CD14-positive monocyte (primary cell): ENCODE data around the gene SLC16A4. TPM values are rescaled to one million over a fixed set of nuclear protein-coding genes. Genes with fewer than 3 reads are reported as not detected.

ENCODE experiments used
- DNase-seq, 3 donors: peaks; one replicate each; pipeline ENCODE4 v3.0.0-alpha.2; 2011 to 2022
- H2AFZ ChIP-seq: 2 replicates; pipeline ENCODE4 v1.6.0; 2012; ENCODE audit warnings: mild to moderate bottlenecking, low read depth, low read length, inconsistent platforms; ENCODE audit not compliant: insufficient read depth, poor library complexity, severe bottlenecking
- H3K27ac ChIP-seq, 2 donors: 1 replicate in 1 of 2; 2 replicates in 1 of 2; pipeline ENCODE4 v1.5.1; 2012 to 2013; ENCODE audit warnings: low read length in 2 of 2, control low read depth in 1 of 2, inconsistent platforms in 1 of 2, low read depth in 1 of 2, mild to moderate bottlenecking in 1 of 2
- H3K27me3 ChIP-seq, 2 donors: one replicate each; pipeline versions ENCODE4 v1.6.0 to v1.6.1; 2011 to 2013; ENCODE audit warnings: low read length in 2 of 2; ENCODE audit not compliant: control insufficient read depth in 2 of 2, insufficient read depth in 2 of 2
- H3K36me3 ChIP-seq, 2 donors: replicated peaks in 1 of 2; 1 replicate in 1 of 2; 2 replicates in 1 of 2; pipeline versions ENCODE4 v1.5.1 to v1.6.1; 2012 to 2013; ENCODE audit warnings: low read length in 2 of 2, control low read depth in 1 of 2, inconsistent platforms in 1 of 2, mild to moderate bottlenecking in 1 of 2; ENCODE audit not compliant: insufficient read depth in 2 of 2, control insufficient read depth in 1 of 2
- H3K4me1 ChIP-seq, 2 donors: 1 replicate in 1 of 2; 2 replicates in 1 of 2; pipeline versions ENCODE4 v1.5.1 to v1.6.1; 2012 to 2013; ENCODE audit warnings: low read length in 2 of 2, control low read depth in 1 of 2, inconsistent platforms in 1 of 2, mild to moderate bottlenecking in 1 of 2, moderate library complexity in 1 of 2; ENCODE audit not compliant: insufficient read depth in 2 of 2, control insufficient read depth in 1 of 2
- H3K4me2 ChIP-seq: replicated peaks from 2 replicates; pipeline ENCODE3; 2012; ENCODE audit warnings: low read length, moderate library complexity, mild to moderate bottlenecking; ENCODE audit not compliant: poor library complexity, severe bottlenecking; ENCODE audit errors: extremely low read depth
- H3K4me3 ChIP-seq, 3 experiments: fragments of 200-600 bp in 1 of 3; sonication (generic) in 1 of 3; replicated peaks in 1 of 3; 1 replicate in 2 of 3; 2 replicates in 1 of 3; pipeline ENCODE4 v1.5.1; 2011 to 2013; ENCODE audit warnings: low read length in 3 of 3, mild to moderate bottlenecking in 3 of 3, control low read depth in 2 of 3, low read depth in 2 of 3, inconsistent platforms in 1 of 3, moderate library complexity in 1 of 3
- H3K79me2 ChIP-seq: 2 replicates; pipeline ENCODE4 v1.6.0; 2012; ENCODE audit warnings: mild to moderate bottlenecking, control low read depth, inconsistent platforms, low read length, moderate library complexity; ENCODE audit not compliant: insufficient read depth
- H3K9ac ChIP-seq: 2 replicates; pipeline ENCODE4 v1.6.0; 2017; ENCODE audit warnings: low read length, mild to moderate bottlenecking; ENCODE audit not compliant: insufficient read depth, poor library complexity, severe bottlenecking
- H3K9me3 ChIP-seq, 2 donors: replicated peaks in 1 of 2; 1 replicate in 1 of 2; 2 replicates in 1 of 2; pipeline versions ENCODE4 v1.5.1 to v1.6.1; 2012 to 2013; ENCODE audit warnings: low read length in 2 of 2, control low read depth in 1 of 2; ENCODE audit not compliant: control insufficient read depth in 1 of 2, insufficient read depth in 1 of 2
- H4K20me1 ChIP-seq: 2 replicates; pipeline ENCODE4 v1.6.0; 2012; ENCODE audit warnings: mild to moderate bottlenecking, low read length, control low read depth, moderate library complexity; ENCODE audit not compliant: insufficient read depth
- H3K27ac Mint-ChIP-seq, 7 donors: one replicate each; pipeline ENCODE4 v1.8.0; 2020; ENCODE audit warnings: mild to moderate bottlenecking in 7 of 7, mixed read lengths in 7 of 7, moderate library complexity in 6 of 7, inconsistent platforms in 2 of 7
- H3K27me3 Mint-ChIP-seq, 3 donors: one replicate each; pipeline ENCODE4 v1.8.0; 2021 to 2022; ENCODE audit warnings: low read depth in 3 of 3, mild to moderate bottlenecking in 3 of 3, mixed read lengths in 3 of 3, moderate library complexity in 3 of 3, inconsistent platforms in 1 of 3
- H3K36me3 Mint-ChIP-seq, 2 donors: one replicate each; pipeline ENCODE4 v1.8.0; 2020; ENCODE audit warnings: mixed read lengths in 2 of 2, inconsistent platforms in 1 of 2, mild to moderate bottlenecking in 1 of 2
- H3K4me1 Mint-ChIP-seq: one replicate; pipeline ENCODE4 v1.8.0; 2020; ENCODE audit warnings: mild to moderate bottlenecking, mixed read lengths
- H3K4me3 Mint-ChIP-seq, 2 donors: one replicate each; pipeline ENCODE4 v1.8.0; 2020; ENCODE audit warnings: mild to moderate bottlenecking in 2 of 2, mixed read lengths in 2 of 2, moderate library complexity in 1 of 2
- H3K9me3 Mint-ChIP-seq, 7 donors: one replicate each; pipeline ENCODE4 v1.8.0; 2020 to 2022; ENCODE audit warnings: mixed read lengths in 7 of 7, mild to moderate bottlenecking in 6 of 7, moderate library complexity in 6 of 7, inconsistent platforms in 2 of 7
- CTCF ChIP-seq: fragments of 200-600 bp; IDR thresholded peaks from one replicate; pipeline ENCODE4 v1.8.0; 2022; ENCODE audit warnings: antibody characterized with exemption, mild to moderate bottlenecking
- WGBS: methylation state at CpG from one replicate; pipeline ENCODE4 v1.1.5; 2013; ENCODE audit warnings: missing lambda C conversion rate; ENCODE audit not compliant: insufficient coverage; 5-methylcytosine and 5-hydroxymethylcytosine counted together
- intact Hi-C, 2 donors: fragments of 100-400 bp; cut with micrococcal nuclease; formaldehyde crosslinking; loops; one replicate each; pipeline versions ENCODE4 v1.15.0 to v1.15.1; 2023
- polyA plus RNA-seq, 3 donors: library from polyadenylated mRNA; depleted of rRNA in 1 of 3; unstranded in 2 of 3; stranded (reverse) in 1 of 3; fragments of 300-500 nt in 2 of 3; fragments of >200 nt in 1 of 3; fragmentation: Illumina TruSeq in 2 of 3; gene quantifications; 1 replicate in 2 of 3; 2 replicates in 1 of 3; pipeline ENCODE4 v1.2.3, GENCODE V29; 2012 to 2021

Gene SLC16A4
- polyA plus RNA-seq, 3 donors: 0.13 to 0.26 (median 0.25) TPM

- DNase-seq: no peak
- peaks cover 32 to 64% of the 10 kb centered on the region in 2 donors for H3K36me3 ChIP-seq
- H2AFZ ChIP-seq: no peak overlapping the region
- Mint-ChIP-seq H3K27ac (peak overlapping the region in 1 of 7 donors; percentile 47), H3K9me3 (no peaks in the 10 kb centered on the region), H3K27me3 (no peaks in the 10 kb centered on the region), H3K36me3 (peaks cover 45 to 50% of the 10 kb centered on the region in 2 donors), H3K4me1 (peaks cover 54% of the 10 kb centered on the region), H3K4me3 (no peak overlapping the region)
- peaks cover 62% of the 10 kb centered on the region for H4K20me1 ChIP-seq
- no CpG with 5 or more reads among the region's 2 CpGs for WGBS
- H3K4me1 ChIP-seq: peaks cover 12 to 34% of the 10 kb centered on the region in 2 donors
- H3K79me2 ChIP-seq: peaks cover 100% of the 10 kb centered on the region
- intact Hi-C loops: no loop called here
- H3K9ac ChIP-seq: no peak overlapping the region
- no peak overlapping the region for H3K4me2 ChIP-seq
- H3K27me3 ChIP-seq: no peaks in the 10 kb centered on the region
- no peak overlapping the region for H3K4me3 ChIP-seq
- no peak for TF ChIP-seq CTCF
- no peaks in the 10 kb centered on the region for H3K9me3 ChIP-seq
- H3K27ac ChIP-seq: peak overlapping the region in 1 of 2 donors; percentile 39
Measured at GRCh38 chr1:110348050-110348449, 42.8 kb downstream of the SLC16A4 start.

GRCh38 chr1:110347182-110347893 lies 43.5 kb downstream of the SLC16A4 start:
- no peak for DNase-seq
- peaks cover 61% of the 10 kb centered on the region for H3K4me1 Mint-ChIP-seq
- H3K79me2 ChIP-seq: peaks cover 100% of the 10 kb centered on the region
- peaks cover 38 to 68% of the 10 kb centered on the region in 2 donors for H3K36me3 ChIP-seq
- H4K20me1 ChIP-seq: peaks cover 70% of the 10 kb centered on the region
- H2AFZ ChIP-seq: no peak overlapping the region
- H3K9me3 Mint-ChIP-seq: no peaks in the 10 kb centered on the region
- peaks cover 51 to 53% of the 10 kb centered on the region in 2 donors for H3K36me3 Mint-ChIP-seq
- no peak overlapping the region for H3K4me3 Mint-ChIP-seq
- intact Hi-C loops: no loop called here
- no peak overlapping the region for H3K9ac ChIP-seq
- no peaks in the 10 kb centered on the region for H3K9me3 ChIP-seq
- H3K27ac Mint-ChIP-seq: peak overlapping the region in 3 of 7 donors; percentile 16 to 72 (median 46)
- H3K4me3 ChIP-seq: no peak overlapping the region
- H3K27ac ChIP-seq: peak overlapping the region in 1 of 2 donors; percentile 37
- 96% methylated on average over 14 of the region's 14 CpGs for WGBS
- H3K4me2 ChIP-seq: no peak overlapping the region
- peaks cover 14 to 41% of the 10 kb centered on the region in 2 donors for H3K4me1 ChIP-seq
- no peaks in the 10 kb centered on the region for H3K27me3 Mint-ChIP-seq
- TF ChIP-seq CTCF: no peak
- H3K27me3 ChIP-seq: no peaks in the 10 kb centered on the region
